Measurements from ENCODE around the gene NDUFAF5.

DNA sequence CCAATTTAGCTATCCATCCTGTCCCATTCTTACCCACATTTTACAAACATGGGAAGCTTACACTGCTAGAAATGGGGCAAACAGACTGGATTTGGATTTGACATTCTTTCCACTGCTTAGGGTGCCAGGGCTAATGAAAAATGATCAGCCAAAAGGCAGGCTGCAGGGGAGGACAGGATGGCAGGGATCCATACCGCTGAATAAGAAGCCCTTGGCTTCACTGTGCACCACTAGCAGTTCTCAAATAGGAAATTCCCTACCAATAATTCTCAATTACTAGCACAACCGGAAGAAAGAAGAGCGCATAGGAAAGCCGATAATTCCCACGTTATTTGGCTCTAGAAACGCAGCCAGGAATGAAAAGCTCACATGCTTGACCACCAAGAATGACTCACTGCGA is 73.1 kb downstream of the NDUFAF5 start:
- TF ChIP-seq, protein P1, sequence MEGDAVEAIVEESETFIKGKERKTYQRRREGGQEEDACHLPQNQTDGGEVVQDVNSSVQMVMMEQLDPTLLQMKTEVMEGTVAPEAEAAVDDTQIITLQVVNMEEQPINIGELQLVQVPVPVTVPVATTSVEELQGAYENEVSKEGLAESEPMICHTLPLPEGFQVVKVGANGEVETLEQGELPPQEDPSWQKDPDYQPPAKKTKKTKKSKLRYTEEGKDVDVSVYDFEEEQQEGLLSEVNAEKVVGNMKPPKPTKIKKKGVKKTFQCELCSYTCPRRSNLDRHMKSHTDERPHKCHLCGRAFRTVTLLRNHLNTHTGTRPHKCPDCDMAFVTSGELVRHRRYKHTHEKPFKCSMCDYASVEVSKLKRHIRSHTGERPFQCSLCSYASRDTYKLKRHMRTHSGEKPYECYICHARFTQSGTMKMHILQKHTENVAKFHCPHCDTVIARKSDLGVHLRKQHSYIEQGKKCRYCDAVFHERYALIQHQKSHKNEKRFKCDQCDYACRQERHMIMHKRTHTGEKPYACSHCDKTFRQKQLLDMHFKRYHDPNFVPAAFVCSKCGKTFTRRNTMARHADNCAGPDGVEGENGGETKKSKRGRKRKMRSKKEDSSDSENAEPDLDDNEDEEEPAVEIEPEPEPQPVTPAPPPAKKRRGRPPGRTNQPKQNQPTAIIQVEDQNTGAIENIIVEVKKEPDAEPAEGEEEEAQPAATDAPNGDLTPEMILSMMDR (IDR thresholded peaks at IDR 0.05; ENCODE audit: poor library complexity): no peak
- TF ChIP-seq EZH2 (IDR thresholded peaks at IDR 0.05; ENCODE audit: borderline replicate concordance) (no peak), EZH2phosphoT487 (IDR thresholded peaks at IDR 0.05; ENCODE audit: low read depth, severe bottlenecking, unreplicated experiment) (no peak)

Measured in hepatocyte (in vitro differentiated cells).